ENCODE measurements around the gene ATG9B. TPM values are rescaled to one million over a fixed set of nuclear protein-coding genes. Genes with fewer than 3 reads are reported as not detected.

ATG9B gene
- total and polyA plus RNA-seq, 4 donors, result 0.78 to 2.8 (median 1.5) TPM

- Histone ChIP-seq H3K4me3 (no peak overlapping the region), H3K9me3 (ENCODE audit: control insufficient read depth in 4 of 4, insufficient read depth in 3 of 4, low read length in 3 of 4) (no peaks in the 10 kb centered on the region), H3K27ac (ENCODE audit: low read depth in 1 of 2, low read length in 1 of 2) (no peak overlapping the region), H3K9ac (ENCODE audit: insufficient read depth in 1 of 2, low read length in 2 of 2) (no peak overlapping the region), H3K4me1 (ENCODE audit: control insufficient read depth in 5 of 5, insufficient read depth in 5 of 5, low read length in 5 of 5) (peaks cover 0 to 36% (median 27%) of the 10 kb centered on the region in 5 donors), H3K36me3 (ENCODE audit: control insufficient read depth in 4 of 4, insufficient read depth in 4 of 4, low read length in 4 of 4) (peaks cover 0 to 7% (median 0%) of the 10 kb centered on the region in 4 donors), H3K27me3 (ENCODE audit: control insufficient read depth in 3 of 3, insufficient read depth in 3 of 3, low read length in 2 of 3) (no peaks in the 10 kb centered on the region)
- ATAC-seq (ENCODE audit: insufficient read depth, low FRiP score) (no peak), DNase-seq (peak in 1 of 3 donors; percentile 57)
- no peak for TF ChIP-seq CTCF (IDR thresholded peaks at IDR 0.05; ENCODE audit: control extremely low read depth, extremely low read depth)
- 71 to 79% methylated on average over 20 to 22 of the region's 22 CpGs for WGBS, 2 donors
These were observed 14.8 kb downstream of the ATG9B start for GRCh38 chr7:151009327-151010036.

- TF ChIP-seq CTCF (IDR thresholded peaks at IDR 0.05; ENCODE audit: control extremely low read depth, extremely low read depth), result no peak
- Histone ChIP-seq H3K9me3 (ENCODE audit: control insufficient read depth in 4 of 4, insufficient read depth in 3 of 4, low read length in 3 of 4) (no peaks in the 10 kb centered on the region), H3K27ac (ENCODE audit: low read depth in 1 of 2, low read length in 1 of 2) (no peak overlapping the region), H3K4me1 (ENCODE audit: control insufficient read depth in 5 of 5, insufficient read depth in 5 of 5, low read length in 5 of 5) (peaks cover 0 to 36% (median 27%) of the 10 kb centered on the region in 5 donors), H3K27me3 (ENCODE audit: control insufficient read depth in 3 of 3, insufficient read depth in 3 of 3, low read length in 2 of 3) (no peaks in the 10 kb centered on the region), H3K4me3 (no peak overlapping the region), H3K36me3 (ENCODE audit: control insufficient read depth in 4 of 4, insufficient read depth in 4 of 4, low read length in 4 of 4) (peaks cover 0 to 7% (median 0%) of the 10 kb centered on the region in 4 donors), H3K9ac (ENCODE audit: insufficient read depth in 1 of 2, low read length in 2 of 2) (peak overlapping the region in 1 of 2 donors; percentile 36)
- peak in 2 of 3 donors; percentile 63 to 66 for DNase-seq
- 57 to 60% methylated on average over 39 to 40 of the region's 40 CpGs for WGBS, 2 donors
- ATAC-seq (ENCODE audit: insufficient read depth, low FRiP score), result peak; percentile 27
These were observed 15.6 kb downstream of the ATG9B start for GRCh38 chr7:151008511-151009323.

- Histone ChIP-seq H3K4me3 (no peak overlapping the region), H3K36me3 (ENCODE audit: control insufficient read depth in 4 of 4, insufficient read depth in 4 of 4, low read length in 4 of 4) (peaks cover 0 to 5% (median 0%) of the 10 kb centered on the region in 4 donors), H3K9me3 (ENCODE audit: control insufficient read depth in 4 of 4, insufficient read depth in 3 of 4, low read length in 3 of 4) (no peaks in the 10 kb centered on the region), H3K4me1 (ENCODE audit: control insufficient read depth in 5 of 5, insufficient read depth in 5 of 5, low read length in 5 of 5) (peaks cover 0 to 35% (median 26%) of the 10 kb centered on the region in 5 donors), H3K27ac (ENCODE audit: low read depth in 1 of 2, low read length in 1 of 2) (peak overlapping the region in 1 of 2 donors; percentile 74), H3K27me3 (ENCODE audit: control insufficient read depth in 3 of 3, insufficient read depth in 3 of 3, low read length in 2 of 3) (no peaks in the 10 kb centered on the region), H3K9ac (ENCODE audit: insufficient read depth in 1 of 2, low read length in 2 of 2) (peak overlapping the region in 1 of 2 donors; percentile 36)
- 25 to 36% methylated on average over 11 of the region's 11 CpGs for WGBS, 2 donors
- TF ChIP-seq CTCF (IDR thresholded peaks at IDR 0.05; ENCODE audit: control extremely low read depth, extremely low read depth), result no peak
- DNase-seq (peak in 2 of 3 donors; percentile 56 to 66), ATAC-seq (ENCODE audit: insufficient read depth, low FRiP score) (peak; percentile 16)
These were observed 16.2 kb downstream of the ATG9B start for GRCh38 chr7:151008143-151008510.
